ENCODE data around the gene RNF215. TPM values are rescaled to one million over a fixed set of nuclear protein-coding genes. Genes with fewer than 3 reads are reported as not detected.

The RNF215 gene
- polyA plus RNA-seq, 1 experiment = 11.4 TPM

DNA sequence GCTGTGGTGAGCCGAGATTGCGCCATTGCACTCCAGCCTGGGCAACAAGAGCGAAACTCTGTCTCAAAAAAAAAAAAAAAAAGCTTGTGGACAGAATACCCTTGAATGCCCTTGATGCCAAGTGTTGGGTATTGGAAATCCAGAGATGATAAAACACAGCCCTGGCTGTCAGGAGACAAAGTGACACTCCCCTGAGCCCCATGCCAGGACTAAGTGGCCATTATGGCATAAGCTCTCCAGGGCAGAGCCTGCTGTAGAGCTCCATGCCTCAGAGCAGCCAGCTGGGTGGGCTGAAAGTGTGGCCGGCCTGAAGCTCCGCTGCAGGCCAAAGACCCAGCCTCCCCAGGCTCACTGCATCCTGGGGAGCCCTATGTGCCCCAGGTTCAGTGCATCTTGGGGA lies 4.9 kb downstream of the RNF215 start:
- no peak for DNase-seq (ENCODE audit: low read depth, low spot score)
- POLR2A ChIA-PET = interaction anchor here (1.0 kb wide), 1 partner anchor 26 kb away, joined by 6 read pairs; no protein-coding TSS in a partner anchor
- TF ChIP-seq, protein P1, sequence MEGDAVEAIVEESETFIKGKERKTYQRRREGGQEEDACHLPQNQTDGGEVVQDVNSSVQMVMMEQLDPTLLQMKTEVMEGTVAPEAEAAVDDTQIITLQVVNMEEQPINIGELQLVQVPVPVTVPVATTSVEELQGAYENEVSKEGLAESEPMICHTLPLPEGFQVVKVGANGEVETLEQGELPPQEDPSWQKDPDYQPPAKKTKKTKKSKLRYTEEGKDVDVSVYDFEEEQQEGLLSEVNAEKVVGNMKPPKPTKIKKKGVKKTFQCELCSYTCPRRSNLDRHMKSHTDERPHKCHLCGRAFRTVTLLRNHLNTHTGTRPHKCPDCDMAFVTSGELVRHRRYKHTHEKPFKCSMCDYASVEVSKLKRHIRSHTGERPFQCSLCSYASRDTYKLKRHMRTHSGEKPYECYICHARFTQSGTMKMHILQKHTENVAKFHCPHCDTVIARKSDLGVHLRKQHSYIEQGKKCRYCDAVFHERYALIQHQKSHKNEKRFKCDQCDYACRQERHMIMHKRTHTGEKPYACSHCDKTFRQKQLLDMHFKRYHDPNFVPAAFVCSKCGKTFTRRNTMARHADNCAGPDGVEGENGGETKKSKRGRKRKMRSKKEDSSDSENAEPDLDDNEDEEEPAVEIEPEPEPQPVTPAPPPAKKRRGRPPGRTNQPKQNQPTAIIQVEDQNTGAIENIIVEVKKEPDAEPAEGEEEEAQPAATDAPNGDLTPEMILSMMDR (IDR thresholded peaks at IDR 0.05; ENCODE audit: low read depth, low read length) = no peak
- H3K9me3 ChIP-seq (ENCODE audit: control insufficient read depth, insufficient read depth, low read length) = no peaks in the 10 kb centered on the region
- no peak overlapping the region for H3K4me3 ChIP-seq (ENCODE audit: low read depth, low read length)
- no peak overlapping the region for H3K27ac ChIP-seq (ENCODE audit: low read depth, low read length)
- no peaks in the 10 kb centered on the region for H3K27me3 ChIP-seq (ENCODE audit: control insufficient read depth, insufficient read depth, low read length)
- CTCF ChIA-PET = interaction anchor here (0.5 to 1.5 kb wide), 2 partner anchors 94 to 127 kb away, joined by 4 read pairs; no protein-coding TSS in a partner anchor

DNA sequence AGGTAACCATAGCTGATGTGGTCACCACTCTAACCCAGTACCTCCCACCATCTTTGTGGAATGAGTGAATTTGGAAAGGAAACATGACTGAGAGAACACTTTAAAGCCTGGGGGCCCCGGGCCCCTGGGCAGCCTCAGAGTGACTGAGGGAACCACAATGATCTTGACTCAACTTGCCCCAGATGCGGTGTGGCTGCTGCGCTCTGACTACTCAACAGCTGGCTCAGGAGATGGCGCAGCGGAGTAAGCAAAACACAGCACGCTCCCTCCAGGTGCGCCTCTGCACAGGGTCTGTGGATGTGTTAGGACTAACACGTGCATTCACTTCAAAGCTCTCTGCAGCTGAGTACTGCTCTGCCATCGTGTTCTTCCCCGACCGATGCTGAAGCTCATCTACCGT lies 5.9 kb downstream of the RNF215 start:
- CTCF ChIA-PET = interaction anchor here (1.4 to 2.0 kb wide), 2 partner anchors 93 to 118 kb away, joined by 3 to 6 read pairs; partner anchors contain the start of gene CASTOR1
- POLR2A ChIA-PET = no interaction called here
- no peaks in the 10 kb centered on the region for H3K9me3 ChIP-seq (ENCODE audit: control insufficient read depth, insufficient read depth, low read length)
- TF ChIP-seq, protein P1 (IDR thresholded peaks at IDR 0.05; ENCODE audit: low read depth, low read length) = no peak
- no peak for DNase-seq (ENCODE audit: low read depth, low spot score)
- H3K4me3 ChIP-seq (ENCODE audit: low read depth, low read length) = no peak overlapping the region
- H3K27me3 ChIP-seq (ENCODE audit: control insufficient read depth, insufficient read depth, low read length) = no peaks in the 10 kb centered on the region
- no peak overlapping the region for H3K27ac ChIP-seq (ENCODE audit: low read depth, low read length)

DNA sequence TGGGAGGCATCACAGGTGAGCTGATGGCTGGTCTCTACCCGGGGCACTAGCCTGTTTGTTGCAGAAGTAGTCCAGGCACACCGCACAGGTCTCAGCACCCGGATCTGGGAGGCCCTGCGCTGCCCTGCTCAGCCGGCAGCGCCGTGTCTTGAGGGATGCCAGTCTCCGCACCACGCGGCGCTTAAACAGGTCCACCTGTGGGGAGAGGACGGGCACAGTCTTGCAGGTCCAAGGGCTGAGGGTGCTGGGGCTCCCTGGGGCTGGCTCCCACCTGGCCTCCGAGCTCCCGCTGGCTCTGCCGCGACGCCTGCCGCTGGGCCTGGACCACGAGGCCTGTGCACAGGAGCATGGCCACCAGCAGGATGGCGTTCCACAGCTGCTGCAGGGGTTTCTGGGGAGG lies 7.2 kb downstream of the RNF215 start:
- Histone ChIP-seq H3K4me3 (ENCODE audit: low read depth, low read length) (no peak overlapping the region), H3K27ac (ENCODE audit: low read depth, low read length) (no peak overlapping the region), H3K27me3 (ENCODE audit: control insufficient read depth, insufficient read depth, low read length) (no peaks in the 10 kb centered on the region), H3K9me3 (ENCODE audit: control insufficient read depth, insufficient read depth, low read length) (no peaks in the 10 kb centered on the region)
- CTCF ChIA-PET = interaction anchor here (2.0 kb wide), 1 partner anchor 92 kb away, joined by 6 read pairs; the partner anchor contains the start of gene CASTOR1
- TF ChIP-seq, protein P1 (IDR thresholded peaks at IDR 0.05; ENCODE audit: low read depth, low read length) = no peak
- no peak for DNase-seq (ENCODE audit: low read depth, low spot score)
- POLR2A ChIA-PET = no interaction called here

DNA sequence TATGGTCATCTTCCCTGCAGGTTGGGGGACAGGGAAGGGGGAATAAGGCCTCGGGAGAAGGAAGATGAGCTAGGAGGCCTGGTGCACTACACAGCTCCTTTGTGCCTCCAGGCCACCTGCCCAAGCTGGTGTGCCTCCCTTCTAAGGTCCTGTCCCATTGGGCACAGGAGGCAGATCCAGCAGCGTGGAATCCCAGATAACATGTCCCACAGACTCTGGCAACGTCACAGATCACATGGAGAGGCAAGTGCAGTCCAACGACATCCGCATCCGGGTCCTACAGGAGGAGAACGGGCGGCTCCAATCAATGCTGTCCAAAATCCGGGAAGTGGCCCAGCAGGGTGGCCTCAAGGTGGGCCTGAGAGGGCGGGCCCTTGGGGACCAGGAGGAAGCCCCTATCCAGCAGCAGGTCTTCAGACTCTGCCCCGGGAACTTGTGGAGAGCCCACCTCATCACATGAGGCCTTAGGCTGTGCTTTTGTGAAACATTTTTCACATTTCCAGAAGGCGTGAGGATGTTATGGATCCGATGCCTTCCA lies 11.8 kb downstream of the RNF215 start:
- ChIA-PET CTCF (interaction anchor here (0.7 to 1.9 kb wide), 3 partner anchors 12 to 49 kb away, joined by 4 to 8 read pairs (median 8); partner anchors contain the start of gene RNF215), POLR2A (no interaction called here)
- H3K27ac ChIP-seq (ENCODE audit: low read depth, low read length) = no peak overlapping the region
- no peak for DNase-seq (ENCODE audit: low read depth, low spot score)
- TF ChIP-seq, protein P1 (IDR thresholded peaks at IDR 0.05; ENCODE audit: low read depth, low read length) = no peak
- no peaks in the 10 kb centered on the region for H3K27me3 ChIP-seq (ENCODE audit: control insufficient read depth, insufficient read depth, low read length)
- no peak overlapping the region for H3K4me3 ChIP-seq (ENCODE audit: low read depth, low read length)
- H3K9me3 ChIP-seq (ENCODE audit: control insufficient read depth, insufficient read depth, low read length) = no peaks in the 10 kb centered on the region

Measured in AG04450 (cell line).